Right lobe of liver (tissue), 6 donors: ENCODE data around the gene USP40. TPM values are rescaled to one million over a fixed set of nuclear protein-coding genes. Genes with fewer than 3 reads are reported as not detected.

ENCODE experiments used
- ATAC-seq, 4 donors: fragments of 200-7000 bp; cut with Tn5 transposase; one replicate each; pipeline ENCODE4 v1.9.1; 2020; ENCODE audit warnings: mild to moderate bottlenecking in 4 of 4, moderate library complexity in 4 of 4
- DNase-seq, 3 donors: peaks; one replicate each; pipeline ENCODE4 v3.0.0-alpha.2; 2020
- H3K27ac ChIP-seq, 3 donors: fragments of 200-600 bp; one replicate each; pipeline ENCODE4 v1.8.0; 2022
- H3K27me3 ChIP-seq, 2 donors: fragments of 200-600 bp; one replicate each; pipeline ENCODE4 v1.8.0; 2022
- H3K36me3 ChIP-seq, 4 donors: fragments of 200-600 bp; sonication (generic) in 1 of 4; one replicate each; pipeline versions ENCODE4 v1.5.1 to v1.8.0; 2017 to 2022; ENCODE audit warnings: control low read depth in 1 of 4
- H3K4me1 ChIP-seq, 4 donors: fragments of 200-600 bp; sonication (generic) in 1 of 4; one replicate each; pipeline versions ENCODE4 v1.5.1 to v1.8.0; 2017 to 2022; ENCODE audit warnings: control low read depth in 1 of 4
- H3K4me3 ChIP-seq, 3 donors: fragments of 200-600 bp; one replicate each; pipeline ENCODE4 v1.8.0; 2022
- H3K9me3 ChIP-seq, 4 donors: fragments of 200-600 bp; sonication (generic) in 1 of 4; one replicate each; pipeline versions ENCODE4 v1.5.1 to v1.8.0; 2017 to 2022; ENCODE audit warnings: control low read depth in 1 of 4
- CTCF ChIP-seq, 4 donors: fragments of 200-600 bp in 3 of 4; fragments of 450-650 bp in 1 of 4; IDR thresholded peaks; one replicate each; pipeline versions ENCODE4 v1.5.1 to v1.8.0; 2016 to 2022; ENCODE audit warnings: antibody characterized with exemption in 4 of 4, mild to moderate bottlenecking in 2 of 4
- POLR2A ChIP-seq: fragments of 450-650 bp; IDR thresholded peaks from one replicate; pipeline ENCODE4 v1.6.1; 2017; ENCODE audit warnings: antibody characterized with exemption, mild to moderate bottlenecking
- WGBS: methylation state at CpG from one replicate; pipeline ENCODE4 v1.1.6; 2018; ENCODE audit warnings: low coverage, low lambda C conversion rate; ENCODE audit not compliant: insufficient coverage; ENCODE audit errors: missing lambda C conversion rate; 5-methylcytosine and 5-hydroxymethylcytosine counted together
- intact Hi-C, 2 donors: fragments of 100-400 bp; cut with DNase I; formaldehyde crosslinking; loops; one replicate each; pipeline versions ENCODE4 v1.11.2 to v1.14.1; 2022
- total RNA-seq, 6 experiments: library from RNA; depleted of rRNA in 2 of 6; stranded (reverse); fragments of >200 nt in 2 of 6; fragmentation: NEBNext Ultra II Directional in 3 of 6; extraction: Animal tissue kit (Norgen Biotek cat#: 25700) in 3 of 6; gene quantifications; one replicate each; pipeline versions ENCODE4 v1.1.0 to v1.2.4, GENCODE V29; 2016 to 2023
- donor health status: DM: no; HTN: yes; CAD: no.
- donor health status: DM: no; HTN: no; CAD: no.
- donor health status: DM: no; HTN: no; CAD: no.
- donor health status: DM: no; HTN: yes; CAD: no.
- donor health status: DM: no; HTN: yes; CAD: no.

USP40 gene
- total RNA-seq, 6 experiments from 2014 or later, result 19.9 to 38.8 (median 27.0) TPM

- peaks cover 0 to 19% (median 2%) of the 10 kb centered on the region in 4 donors for H3K36me3 ChIP-seq
- WGBS, result 96% methylated on average over 8 of the region's 10 CpGs
- no peak for TF ChIP-seq CTCF (IDR thresholded peaks at IDR 0.05)
- TF ChIP-seq POLR2A, result no peak
- DNase-seq (no peak), ATAC-seq (no peak)
- intact Hi-C loops, result no loop called here
- H3K27me3 ChIP-seq, result no peaks in the 10 kb centered on the region
- H3K4me3 ChIP-seq, result no peak overlapping the region
- H3K4me1 ChIP-seq, result no peaks in the 10 kb centered on the region
- no peaks in the 10 kb centered on the region for H3K9me3 ChIP-seq
- H3K27ac ChIP-seq, result no peak overlapping the region
Observed at GRCh38 chr2:233528182-233528581, 38.4 kb downstream of the USP40 start.

- no peak for ATAC-seq
- Histone ChIP-seq H3K36me3 (peaks cover 0 to 25% (median 2%) of the 10 kb centered on the region in 4 donors), H3K27me3 (no peaks in the 10 kb centered on the region), H3K4me3 (no peak overlapping the region), H3K9me3 (no peaks in the 10 kb centered on the region), H3K4me1 (no peaks in the 10 kb centered on the region), H3K27ac (no peak overlapping the region)
- TF ChIP-seq CTCF (IDR thresholded peaks at IDR 0.05) (no peak), POLR2A (no peak)
- intact Hi-C loops, result no loop called here
- DNase-seq, result no peak
Observed at GRCh38 chr2:233525791-233526190, 40.8 kb downstream of the USP40 start.

- Histone ChIP-seq H3K36me3 (peaks cover 0 to 31% (median 8%) of the 10 kb centered on the region in 4 donors), H3K27me3 (no peaks in the 10 kb centered on the region), H3K9me3 (no peaks in the 10 kb centered on the region), H3K27ac (no peak overlapping the region), H3K4me1 (no peaks in the 10 kb centered on the region), H3K4me3 (no peak overlapping the region)
- DNase-seq (no peak), ATAC-seq (no peak)
- 75% methylated on average over 3 of the region's 3 CpGs for WGBS
- intact Hi-C loops, result no loop called here
- TF ChIP-seq POLR2A (no peak), CTCF (IDR thresholded peaks at IDR 0.05) (no peak)
Observed at GRCh38 chr2:233519787-233520611, 46.6 kb downstream of the USP40 start.

GRCh38 chr2:233513953-233514655 is 52.5 kb downstream of the USP40 start:
- no peaks in the 10 kb centered on the region for H3K4me1 ChIP-seq
- DNase-seq (no peak), ATAC-seq (no peak)
- H3K27me3 ChIP-seq, result no peaks in the 10 kb centered on the region
- no peak for TF ChIP-seq POLR2A
- TF ChIP-seq CTCF (IDR thresholded peaks at IDR 0.05), result no peak
- H3K4me3 ChIP-seq, result no peak overlapping the region
- WGBS, result 84% methylated on average over 7 of the region's 7 CpGs
- no peaks in the 10 kb centered on the region for H3K9me3 ChIP-seq
- peaks cover 0 to 3% (median 2%) of the 10 kb centered on the region in 4 donors for H3K36me3 ChIP-seq
- no peak overlapping the region for H3K27ac ChIP-seq
- intact Hi-C loops, result no loop called here
